HL-60 (cell line): ENCODE data around the gene TMEFF2.

Experiments
- CTCF ChIP-seq: IDR thresholded peaks from one replicate; pipeline ENCODE4 v1.5.1; 2011; ENCODE audit warnings: low read length, control low read depth, inconsistent platforms; ENCODE audit not compliant: insufficient read depth
- GABPA ChIP-seq: IDR thresholded peaks from 2 replicates; pipeline ENCODE4 v1.6.1; 2012; ENCODE audit warnings: low read depth
- POLR2AphosphoS5 ChIP-seq: IDR thresholded peaks from 2 replicates; pipeline ENCODE4 v1.6.1; 2012; ENCODE audit warnings: low read depth
- REST ChIP-seq: IDR thresholded peaks from 2 replicates; pipeline ENCODE4 v1.6.1; 2012; ENCODE audit warnings: low read depth; ENCODE audit not compliant: insufficient replicate concordance

GRCh38 chr2:192030856-192031255 lies 163.9 kb downstream of the TMEFF2 start:
- TF ChIP-seq CTCF (no peak), POLR2AphosphoS5 (no peak), GABPA (no peak), REST (no peak)
